Colonic mucosa (tissue), 4 donors: Measurements from ENCODE around the gene TLR5. TPM values are rescaled to one million over a fixed set of nuclear protein-coding genes. Genes with fewer than 3 reads are reported as not detected.

Experiments used
- DNase-seq: peaks from one replicate; pipeline ENCODE4 v3.0.0-alpha.2; 2020
- H3K27ac ChIP-seq: fragments of 200-600 bp; one replicate; pipeline ENCODE4 v1.8.0; 2021
- H3K27me3 ChIP-seq: fragments of 200-600 bp; one replicate; pipeline ENCODE4 v1.8.0; 2021
- H3K36me3 ChIP-seq: fragments of 200-600 bp; one replicate; pipeline ENCODE4 v1.8.0; 2021
- H3K4me1 ChIP-seq: fragments of 200-600 bp; one replicate; pipeline ENCODE4 v1.8.0; 2021; ENCODE audit warnings: mild to moderate bottlenecking
- H3K4me3 ChIP-seq: fragments of 200-600 bp; one replicate; pipeline ENCODE4 v1.8.0; 2021
- H3K9ac ChIP-seq, 2 donors: one replicate each; pipeline ENCODE4 v1.7.0; 2013; ENCODE audit warnings: control low read depth in 2 of 2, low read depth in 2 of 2, low read length in 2 of 2
- H3K9me3 ChIP-seq: fragments of 200-600 bp; one replicate; pipeline ENCODE4 v1.8.0; 2021
- intact Hi-C: fragments of 100-400 bp; cut with DNase I; formaldehyde crosslinking; loops from one replicate; pipeline ENCODE4 v1.14.1; 2022
- total RNA-seq, 2 donors: library from RNA; stranded (reverse); fragmentation: NEBNext Ultra II Directional in 1 of 2; extraction: Animal tissue kit (Norgen Biotek cat#: 25700) in 1 of 2; gene quantifications; one replicate each; pipeline ENCODE4 v1.2.1, GENCODE V29; 2021
- TF ChIP-seq, protein P1 (sequence below): fragments of 200-600 bp; IDR thresholded peaks from one replicate; pipeline ENCODE4 v1.8.0; 2022; ENCODE audit warnings: antibody characterized with exemption, mild to moderate bottlenecking
- donor health status: healthy.
- donor health status: DM: no; HTN: no; CAD: no.
- donor health status: DM: no; HTN: no; CAD: no.

The TLR5 gene
- total RNA-seq, 2 donors from 2014 or later = 1.7 to 3.0 TPM

DNA sequence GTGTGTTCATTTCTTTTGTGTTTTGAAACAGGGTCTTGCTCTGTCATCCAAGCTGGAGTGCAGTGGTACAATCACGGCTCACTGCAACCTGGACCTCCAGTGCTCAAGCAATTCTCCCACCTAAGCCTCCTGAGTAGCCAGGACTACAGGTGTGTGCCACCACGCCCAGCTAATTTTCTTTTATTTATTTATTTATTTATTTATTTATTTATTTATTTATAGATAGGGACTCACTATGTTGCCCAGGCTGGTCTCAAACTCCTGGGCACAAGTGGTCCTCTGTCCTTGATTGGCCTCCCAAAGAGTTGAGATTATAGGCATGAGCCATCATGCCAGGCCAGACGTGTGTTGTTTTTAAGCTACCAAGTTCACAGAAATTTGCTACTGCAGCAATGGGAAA lies 43.8 kb upstream of the TLR5 start:
- intact Hi-C loops = no loop called here
- TF ChIP-seq, protein P1, sequence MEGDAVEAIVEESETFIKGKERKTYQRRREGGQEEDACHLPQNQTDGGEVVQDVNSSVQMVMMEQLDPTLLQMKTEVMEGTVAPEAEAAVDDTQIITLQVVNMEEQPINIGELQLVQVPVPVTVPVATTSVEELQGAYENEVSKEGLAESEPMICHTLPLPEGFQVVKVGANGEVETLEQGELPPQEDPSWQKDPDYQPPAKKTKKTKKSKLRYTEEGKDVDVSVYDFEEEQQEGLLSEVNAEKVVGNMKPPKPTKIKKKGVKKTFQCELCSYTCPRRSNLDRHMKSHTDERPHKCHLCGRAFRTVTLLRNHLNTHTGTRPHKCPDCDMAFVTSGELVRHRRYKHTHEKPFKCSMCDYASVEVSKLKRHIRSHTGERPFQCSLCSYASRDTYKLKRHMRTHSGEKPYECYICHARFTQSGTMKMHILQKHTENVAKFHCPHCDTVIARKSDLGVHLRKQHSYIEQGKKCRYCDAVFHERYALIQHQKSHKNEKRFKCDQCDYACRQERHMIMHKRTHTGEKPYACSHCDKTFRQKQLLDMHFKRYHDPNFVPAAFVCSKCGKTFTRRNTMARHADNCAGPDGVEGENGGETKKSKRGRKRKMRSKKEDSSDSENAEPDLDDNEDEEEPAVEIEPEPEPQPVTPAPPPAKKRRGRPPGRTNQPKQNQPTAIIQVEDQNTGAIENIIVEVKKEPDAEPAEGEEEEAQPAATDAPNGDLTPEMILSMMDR = no peak
- no peaks in the 10 kb centered on the region for H3K4me1 ChIP-seq
- no peaks in the 10 kb centered on the region for H3K9me3 ChIP-seq
- no peak overlapping the region for H3K27ac ChIP-seq
- H3K36me3 ChIP-seq = no peaks in the 10 kb centered on the region
- no peak for DNase-seq
- no peak overlapping the region for H3K4me3 ChIP-seq
- no peak overlapping the region for H3K9ac ChIP-seq
- no peaks in the 10 kb centered on the region for H3K27me3 ChIP-seq

DNA sequence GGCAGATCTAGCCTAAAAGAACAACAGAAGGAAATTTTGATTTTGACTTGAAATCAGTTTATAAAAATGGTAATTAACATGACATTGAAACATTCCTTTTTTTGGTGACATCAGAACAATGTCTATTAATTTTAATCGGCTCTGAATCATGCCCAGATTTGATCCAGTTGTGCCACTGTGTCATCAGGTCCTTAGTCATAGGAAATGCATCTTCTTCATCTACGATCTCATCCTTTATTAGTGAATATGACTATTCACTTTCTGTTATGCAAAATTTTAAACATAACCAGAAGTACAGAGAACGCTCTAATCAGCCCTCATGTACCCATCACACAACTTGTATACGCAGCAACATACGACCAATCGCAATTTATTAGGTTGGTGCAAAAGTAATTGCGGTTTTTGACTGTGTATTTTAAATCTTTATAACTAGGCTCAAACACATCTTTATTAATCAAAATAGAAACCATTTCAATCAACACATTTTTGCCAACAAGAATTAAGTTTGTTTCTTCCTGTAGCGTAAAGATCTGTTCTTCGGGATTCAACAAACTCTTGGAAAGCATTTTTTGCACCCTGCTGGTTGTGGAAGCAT lies 40.3 kb upstream of the TLR5 start:
- no peaks in the 10 kb centered on the region for H3K4me1 ChIP-seq
- no peaks in the 10 kb centered on the region for H3K27me3 ChIP-seq
- TF ChIP-seq, protein P1 = no peak
- no peaks in the 10 kb centered on the region for H3K9me3 ChIP-seq
- no peak for DNase-seq
- intact Hi-C loops = no loop called here
- no peaks in the 10 kb centered on the region for H3K36me3 ChIP-seq
- no peak overlapping the region for H3K9ac ChIP-seq
- H3K27ac ChIP-seq = no peak overlapping the region
- H3K4me3 ChIP-seq = no peak overlapping the region

DNA sequence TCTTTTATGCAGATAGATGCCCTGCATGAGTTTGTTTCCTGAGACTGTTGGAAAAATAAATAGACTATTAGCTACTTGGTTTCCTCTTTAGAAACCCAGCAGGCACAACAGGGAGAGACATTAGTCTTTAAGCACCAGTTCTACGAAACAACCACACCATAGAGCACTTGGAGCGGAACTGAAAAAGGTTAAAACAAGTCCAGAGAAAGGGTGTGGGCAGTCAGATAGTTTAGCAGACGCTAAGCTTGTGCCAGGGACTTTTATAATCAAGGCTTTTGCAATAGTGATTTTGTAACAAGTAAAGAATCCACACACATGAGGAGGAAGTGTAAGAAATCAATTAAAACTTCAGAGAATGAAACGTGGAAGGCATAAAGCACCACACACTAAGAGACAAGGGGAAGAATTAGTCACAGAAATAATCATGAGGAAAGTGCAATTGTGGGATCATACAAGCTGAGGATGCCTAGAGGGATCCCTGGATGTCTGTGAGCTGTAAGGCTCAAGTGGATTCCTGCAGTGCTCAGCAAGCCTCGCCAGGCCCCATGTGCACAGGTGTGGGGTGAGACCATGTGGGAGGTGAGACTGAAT lies 37.8 kb upstream of the TLR5 start:
- TF ChIP-seq, protein P1 = no peak
- H3K9ac ChIP-seq = no peak overlapping the region
- no peaks in the 10 kb centered on the region for H3K27me3 ChIP-seq
- DNase-seq = no peak
- intact Hi-C loops = no loop called here
- H3K27ac ChIP-seq = no peak overlapping the region
- no peaks in the 10 kb centered on the region for H3K9me3 ChIP-seq
- no peak overlapping the region for H3K4me3 ChIP-seq
- no peaks in the 10 kb centered on the region for H3K36me3 ChIP-seq
- H3K4me1 ChIP-seq = no peaks in the 10 kb centered on the region

DNA sequence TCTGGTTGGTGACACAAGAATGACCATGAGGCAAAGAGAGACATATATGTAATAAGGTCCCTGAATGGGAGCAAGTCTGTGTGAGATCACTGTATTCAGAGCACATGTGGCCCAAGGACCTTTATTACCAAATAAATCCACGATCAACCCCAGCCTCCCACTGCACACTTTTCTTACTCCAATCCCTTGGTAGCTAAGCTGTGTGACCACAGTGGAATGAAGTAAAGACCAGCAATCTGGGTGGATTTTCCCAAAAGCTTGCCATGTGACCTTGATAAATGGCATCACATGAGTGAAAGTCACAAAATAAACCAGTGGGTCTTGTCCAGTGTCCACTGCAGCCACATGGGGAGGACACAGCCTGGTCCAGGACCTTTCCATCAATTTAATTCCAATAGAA lies 36.7 kb upstream of the TLR5 start:
- no peaks in the 10 kb centered on the region for H3K4me1 ChIP-seq
- H3K9ac ChIP-seq = no peak overlapping the region
- H3K36me3 ChIP-seq = no peaks in the 10 kb centered on the region
- H3K9me3 ChIP-seq = no peaks in the 10 kb centered on the region
- H3K27me3 ChIP-seq = no peaks in the 10 kb centered on the region
- TF ChIP-seq, protein P1 = no peak
- H3K27ac ChIP-seq = no peak overlapping the region
- no peak overlapping the region for H3K4me3 ChIP-seq
- intact Hi-C loops = no loop called here
- no peak for DNase-seq

DNA sequence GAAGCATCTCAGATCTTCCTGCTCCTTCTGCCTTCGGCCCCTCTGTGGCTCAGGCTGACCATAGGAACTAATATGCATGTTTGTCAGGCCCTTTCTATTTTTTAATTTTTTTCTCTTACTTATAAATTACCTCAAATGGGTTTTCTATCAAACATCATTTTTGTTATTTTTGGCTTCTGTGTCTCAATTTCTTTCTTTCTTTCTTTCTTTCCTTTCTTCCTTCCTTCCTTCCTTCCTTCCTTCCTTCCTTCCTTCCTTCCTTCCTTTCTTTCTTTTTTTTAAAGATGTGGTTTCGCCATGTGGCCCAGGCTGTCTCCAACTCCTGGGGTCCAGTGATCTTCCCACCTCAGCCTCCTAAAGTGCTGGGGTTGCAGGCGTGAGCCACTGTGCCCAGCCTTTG lies 36.2 kb upstream of the TLR5 start:
- Histone ChIP-seq H3K4me3 (no peak overlapping the region), H3K27ac (no peak overlapping the region), H3K4me1 (no peaks in the 10 kb centered on the region), H3K36me3 (no peaks in the 10 kb centered on the region), H3K27me3 (no peaks in the 10 kb centered on the region), H3K9ac (no peak overlapping the region), H3K9me3 (no peaks in the 10 kb centered on the region)
- DNase-seq = no peak
- TF ChIP-seq, protein P1 = no peak
- intact Hi-C loops = no loop called here
